OCI-LY3 (cell line): ENCODE data around the gene PGP.

Source experiments
- CTCF ChIP-seq: fragments of 200-600, 300-600 bp; sonication (generic); IDR thresholded peaks from 2 replicates; pipeline ENCODE4 v1.5.1; 2014; ENCODE audit warnings: antibody characterized with exemption, low read length, low read depth
- EZH2phosphoT487 ChIP-seq: fragments of 200-600 bp; shearing (Covaris generic); IDR thresholded peaks from 2 replicates; pipeline ENCODE4 v1.6.1; 2018; ENCODE audit warnings: antibody characterized with exemption, mixed run types, low read depth

GRCh38 chr16:2188395-2188794, 26.2 kb downstream of the PGP start:
- TF ChIP-seq CTCF, result no peak
- no peak for TF ChIP-seq EZH2phosphoT487
